GM19372 (cell line): ENCODE measurements around the gene ERCC2.
"Not testable (repeated sequence)": the region's sequence is repeated elsewhere in the genome, so short reads cannot be mapped to it uniquely, and the experiment has no call there.

Experiments used
- ATAC-seq: cut with Tn5 transposase; IDR thresholded peaks from one replicate; pipeline ENCODE4 v1.9.1; 2021; ENCODE audit warnings: mild to moderate bottlenecking, low read depth, moderate library complexity; ENCODE audit not compliant: unreplicated experiment

Gene ERCC2

DNA sequence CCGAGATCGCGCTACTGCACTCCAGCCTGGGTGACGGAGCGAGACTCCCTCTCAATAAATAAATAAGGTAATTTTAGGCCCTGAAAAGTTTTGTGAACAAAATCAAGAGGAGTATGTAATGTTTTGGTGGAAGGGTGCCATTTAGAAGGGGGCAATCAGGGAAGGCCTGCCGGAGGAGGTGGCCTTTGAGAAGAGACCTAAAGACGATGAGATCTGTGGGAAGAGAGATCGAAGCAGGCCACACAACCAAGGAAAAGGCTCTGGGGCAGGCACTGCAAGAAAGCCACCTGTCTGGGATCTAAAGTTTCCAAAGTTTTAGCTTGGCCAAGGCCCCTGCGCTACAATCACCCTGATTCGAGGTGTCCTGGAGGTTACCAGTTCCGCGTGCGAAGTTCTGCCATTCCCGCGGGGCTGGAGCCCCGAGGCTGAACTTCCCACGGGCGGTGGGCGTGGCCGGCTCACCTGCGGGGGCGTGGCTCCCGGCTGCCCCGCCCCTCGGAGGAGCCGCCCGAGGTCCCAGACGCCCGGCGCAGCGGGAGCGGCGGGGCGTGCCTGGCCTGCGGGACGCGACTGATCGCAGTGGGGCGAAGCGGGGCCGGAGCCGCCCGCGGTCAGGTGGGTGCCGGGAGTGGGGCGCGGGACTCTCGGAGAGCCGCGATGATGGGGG is 30.0 kb downstream of the ERCC2 start, which contains the start of gene KLC3:
Gene KLC3 (plus strand): TSS at position 519 of the 667 bp plus-strand sequence. CDS start 4,792 bp downstream, outside the sequence.
- ATAC-seq = no peak

DNA sequence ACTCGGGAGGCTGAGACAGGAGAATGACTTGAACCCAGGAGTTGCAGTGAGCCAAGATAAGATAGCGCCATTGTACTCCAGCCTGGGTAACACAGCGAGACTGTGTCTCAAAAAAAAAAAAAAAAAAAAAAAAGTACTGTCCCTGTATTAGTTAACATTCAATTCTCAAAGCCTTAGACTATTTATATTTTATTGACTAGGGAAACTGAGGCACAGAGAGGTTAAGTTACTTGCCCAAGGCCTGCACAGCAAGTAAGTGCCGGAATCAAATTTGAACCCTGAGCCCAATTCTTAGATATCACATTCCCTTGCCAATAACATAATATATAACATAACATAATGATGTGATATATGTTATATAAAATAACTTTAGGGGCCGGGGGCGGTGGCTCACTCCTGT is 30.7 kb downstream of the ERCC2 start:
- no peak for ATAC-seq

DNA sequence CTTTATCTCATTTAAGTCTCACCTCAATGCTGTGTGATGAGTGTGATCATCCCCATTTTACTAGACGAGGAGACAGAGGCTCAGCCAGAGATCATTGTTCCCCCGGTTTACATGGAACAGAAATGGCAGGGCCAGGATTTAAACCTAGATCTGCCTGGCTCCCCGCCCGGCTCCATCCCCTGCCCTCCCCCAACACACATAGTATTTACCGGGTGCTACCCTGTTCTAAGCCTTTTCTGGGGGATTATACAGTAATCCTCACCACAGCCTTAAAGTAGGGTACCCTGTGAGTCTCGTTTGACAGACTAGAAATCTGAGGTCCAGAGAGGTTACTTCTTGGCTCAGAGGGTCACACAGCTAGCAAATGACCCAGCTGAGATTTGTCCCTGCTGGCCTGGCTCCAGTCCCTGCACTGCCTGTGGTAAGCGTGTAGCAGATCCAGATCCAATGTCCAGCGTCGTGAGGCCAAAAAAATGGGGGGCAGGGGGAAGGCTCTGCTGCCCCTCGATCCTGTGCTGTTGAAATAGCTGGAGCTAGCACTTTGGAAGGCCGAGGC is 33.6 kb downstream of the ERCC2 start:
- ATAC-seq = no peak

DNA sequence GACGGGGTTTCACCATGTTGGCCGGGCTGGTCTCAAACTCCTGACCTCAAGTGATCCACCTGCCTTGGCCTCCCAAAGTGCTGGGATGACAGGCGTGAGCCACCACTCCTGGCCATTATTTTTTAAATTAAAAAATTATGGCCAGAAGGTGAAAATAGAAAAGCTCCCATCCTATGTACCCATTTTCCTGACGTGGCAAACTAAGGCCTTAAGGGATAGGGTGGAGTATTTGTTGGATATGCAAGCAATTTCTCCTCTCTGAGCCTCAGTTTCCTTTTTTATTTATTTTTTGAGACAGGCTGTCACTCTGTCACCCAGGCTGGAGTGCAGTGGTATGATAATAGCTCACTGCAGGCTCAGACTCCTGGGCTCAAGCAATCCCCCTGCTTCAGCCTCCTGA is 35.5 kb downstream of the ERCC2 start:
- ATAC-seq = not testable (repeated sequence)

DNA sequence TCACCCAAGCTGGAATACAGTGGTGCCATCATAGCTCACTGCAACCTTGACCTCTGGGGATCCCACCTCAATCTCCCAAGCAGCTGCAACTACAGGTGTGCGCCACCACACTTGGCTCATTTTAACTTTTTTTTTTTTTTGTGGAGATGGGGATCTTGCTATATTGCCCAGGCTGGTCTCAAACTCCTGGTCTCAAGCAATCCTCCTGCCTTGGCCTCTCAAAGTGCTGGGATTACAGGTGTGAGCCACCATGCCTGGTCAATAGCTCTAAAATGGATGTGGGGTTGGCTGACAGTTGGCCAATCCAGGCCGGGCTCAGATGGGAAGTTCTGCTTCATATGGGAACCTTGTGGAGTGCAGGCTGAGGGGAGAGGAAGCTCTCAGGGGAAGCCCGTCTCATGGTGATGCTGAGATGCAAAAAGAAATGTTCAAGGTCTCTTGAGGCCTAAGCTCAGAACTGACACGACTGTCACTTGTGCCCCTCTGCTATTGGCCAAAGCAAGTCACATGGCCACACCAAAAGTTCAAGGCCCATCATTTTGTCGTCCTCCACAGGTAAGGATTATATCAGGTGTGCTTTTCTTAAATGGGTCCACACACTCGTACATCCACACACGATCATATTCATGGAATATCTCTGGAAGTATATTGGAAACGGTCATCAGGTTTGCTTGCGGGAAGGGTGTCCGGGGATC is 36.6 kb downstream of the ERCC2 start:
- no peak for ATAC-seq

DNA sequence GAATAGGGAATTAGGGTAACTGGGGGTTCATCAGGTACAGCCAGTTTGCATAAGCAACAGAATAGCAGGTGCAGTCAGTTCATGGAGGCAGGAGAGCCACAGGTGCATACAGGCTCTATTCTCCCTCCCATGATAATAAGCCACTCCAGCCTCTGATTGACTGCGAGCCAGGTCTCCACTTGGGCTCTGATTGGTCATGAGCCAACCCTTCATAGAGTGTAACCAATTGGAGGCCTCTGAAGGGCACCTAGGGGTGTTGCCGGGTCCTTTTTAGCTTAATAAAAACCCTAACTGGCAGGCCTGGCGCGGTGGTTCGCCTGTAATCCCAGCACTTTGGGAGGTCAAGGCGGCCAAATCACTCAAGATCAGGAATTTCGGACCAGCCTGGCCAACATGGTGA is 39.0 kb downstream of the ERCC2 start:
- ATAC-seq = no peak

DNA sequence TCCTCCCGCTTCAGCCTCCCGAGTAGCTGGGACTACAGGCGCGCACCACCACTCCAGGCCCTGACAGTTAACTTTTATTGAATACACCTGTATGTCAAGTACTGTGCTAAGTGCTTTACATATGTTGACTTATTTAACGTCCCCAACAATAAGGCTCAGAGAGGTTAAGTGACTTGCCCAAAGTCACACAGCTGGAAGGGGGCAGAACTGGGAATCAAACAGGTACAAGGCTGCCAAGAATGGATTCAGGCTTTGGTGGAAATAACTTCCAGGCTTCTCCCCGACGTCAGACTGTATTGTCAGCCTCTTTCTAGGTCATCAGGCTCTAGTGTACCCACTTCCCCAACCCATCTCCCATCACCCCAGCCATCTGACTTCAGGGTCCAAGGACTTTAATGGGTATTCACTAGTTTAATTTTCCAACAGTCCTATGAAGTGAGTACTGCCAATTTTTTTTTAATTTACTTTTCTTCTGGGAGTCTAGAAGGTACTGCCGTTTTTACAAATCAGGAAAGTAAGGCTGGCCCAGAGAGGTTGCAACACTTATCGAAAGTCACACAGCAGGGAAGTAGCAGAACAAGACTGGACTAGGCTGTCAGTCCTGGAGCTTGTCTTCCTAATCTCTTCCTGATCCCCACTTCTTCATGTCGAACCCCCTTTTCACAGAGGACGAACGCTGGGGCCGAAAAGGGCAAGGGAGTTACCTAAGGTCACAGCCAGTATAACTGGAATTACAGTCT is 42.8 kb downstream of the ERCC2 start:
- no peak for ATAC-seq

DNA sequence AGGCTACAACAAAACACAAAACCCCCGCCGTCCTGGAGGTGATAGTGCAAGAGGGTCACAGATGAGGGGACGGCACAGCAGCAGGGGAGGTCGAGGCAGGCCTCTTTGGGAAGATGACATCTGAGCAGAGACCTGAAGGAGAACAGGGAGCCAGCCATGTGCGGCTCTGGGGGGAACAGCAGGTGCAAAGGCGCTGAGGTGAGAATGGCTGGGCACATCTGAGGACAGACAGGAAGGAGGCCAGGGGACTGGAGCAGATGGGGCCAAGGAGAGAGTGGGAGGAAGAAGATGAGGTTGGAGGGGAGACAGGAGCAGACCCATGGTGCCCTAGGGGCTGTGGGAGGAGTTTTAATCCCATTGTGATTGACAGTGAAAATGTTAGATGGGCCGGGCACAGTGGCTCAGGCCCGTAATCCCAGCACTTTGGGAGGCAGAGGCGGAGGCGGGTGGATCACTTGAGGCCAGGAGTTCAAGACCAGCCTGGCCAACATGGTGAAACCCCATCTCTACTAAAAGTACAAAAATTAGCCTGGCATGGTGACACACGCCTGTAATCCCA is 45.9 kb downstream of the ERCC2 start:
- ATAC-seq = no peak

DNA sequence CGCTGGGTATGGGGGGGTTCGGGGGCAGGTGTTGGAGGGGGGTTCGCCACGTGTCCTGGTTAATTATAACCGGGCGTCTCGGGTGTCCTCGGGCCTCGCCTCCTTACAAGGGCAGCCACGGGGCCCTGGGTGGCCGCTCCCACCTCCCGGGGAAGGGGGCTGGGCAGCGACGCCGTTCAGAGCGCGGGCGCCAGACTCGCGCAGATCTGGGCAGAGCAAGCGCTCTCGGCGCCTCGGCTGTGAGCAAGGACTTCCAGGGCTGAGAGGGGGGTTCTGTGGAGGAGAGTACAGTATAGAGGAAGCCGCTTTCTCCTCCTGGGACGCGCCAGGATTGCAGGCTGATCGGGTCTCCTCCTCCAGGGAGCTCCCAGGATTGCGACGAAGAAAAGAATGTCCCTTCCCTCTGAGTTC is 46.7 kb downstream of the ERCC2 start:
- ATAC-seq = no peak

DNA sequence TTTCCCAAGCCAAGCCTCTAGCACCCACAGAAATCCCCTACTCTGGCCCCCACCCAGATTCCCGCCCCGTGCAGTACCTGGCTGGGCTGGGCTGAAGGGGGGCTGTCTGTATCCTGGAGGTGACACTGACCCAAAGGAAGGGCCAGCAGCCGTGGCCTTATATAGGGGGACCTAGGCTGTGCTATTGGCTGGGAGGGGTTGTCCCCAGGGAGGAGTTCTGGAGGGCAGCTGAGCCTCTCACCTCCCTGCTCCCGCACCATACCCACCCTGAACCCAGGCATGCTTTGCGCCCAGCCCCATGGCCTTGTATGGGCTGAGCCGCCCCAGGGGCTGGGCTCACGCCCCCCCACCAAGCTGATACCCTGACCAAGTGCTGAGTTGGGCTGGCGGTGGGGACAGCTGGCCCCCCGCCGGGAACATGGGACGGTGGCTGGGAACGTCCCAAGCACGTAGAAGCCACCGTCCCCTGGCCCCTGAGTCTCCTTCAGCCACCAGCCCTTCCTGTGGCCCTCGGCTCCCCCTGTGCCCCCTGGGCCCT is 47.6 kb downstream of the ERCC2 start, which contains the start of gene CKM:
Gene CKM (minus strand): TSS at position 132 of the 538 bp plus-strand sequence. CDS start 3,162 bp downstream, outside the sequence.
- no peak for ATAC-seq

DNA sequence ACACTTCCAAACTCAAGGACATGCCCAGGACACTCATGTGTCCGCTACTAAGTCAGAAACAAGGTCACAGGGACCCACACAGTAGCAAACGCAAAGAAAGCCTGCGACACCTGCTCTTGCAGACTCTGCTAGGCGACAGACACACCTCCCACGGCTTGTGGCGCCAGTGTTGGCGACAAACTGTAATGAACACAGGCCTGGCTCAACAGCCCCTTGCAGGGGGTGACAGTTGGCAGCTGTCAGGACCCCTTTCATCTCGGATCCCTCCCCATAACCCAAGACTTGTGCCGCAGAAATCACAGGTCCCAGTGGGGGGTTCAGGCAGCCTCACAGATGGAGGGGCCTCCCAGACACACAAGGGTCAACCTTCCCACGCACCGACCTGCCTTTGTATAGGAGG is 48.1 kb downstream of the ERCC2 start:
- no peak for ATAC-seq

DNA sequence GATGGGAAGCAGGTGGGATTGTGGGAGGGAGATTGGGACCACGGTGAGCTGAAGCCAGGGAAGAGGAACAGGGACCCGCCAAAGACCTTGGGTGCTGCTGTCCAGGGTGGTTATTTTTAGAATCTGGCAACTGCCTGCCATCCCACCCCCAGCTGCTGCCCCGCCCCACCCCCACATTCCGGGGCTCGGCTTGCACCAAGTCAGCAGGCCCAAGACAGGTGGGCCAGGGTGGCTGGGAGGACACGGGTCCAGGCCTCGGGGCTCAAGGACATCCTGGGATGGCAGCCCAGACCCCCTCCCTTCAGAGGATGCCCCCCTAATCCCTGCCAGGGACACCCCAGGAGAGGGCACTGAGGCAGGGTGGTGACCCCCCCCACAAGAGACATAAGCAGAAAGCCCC is 48.5 kb downstream of the ERCC2 start:
- no peak for ATAC-seq

DNA sequence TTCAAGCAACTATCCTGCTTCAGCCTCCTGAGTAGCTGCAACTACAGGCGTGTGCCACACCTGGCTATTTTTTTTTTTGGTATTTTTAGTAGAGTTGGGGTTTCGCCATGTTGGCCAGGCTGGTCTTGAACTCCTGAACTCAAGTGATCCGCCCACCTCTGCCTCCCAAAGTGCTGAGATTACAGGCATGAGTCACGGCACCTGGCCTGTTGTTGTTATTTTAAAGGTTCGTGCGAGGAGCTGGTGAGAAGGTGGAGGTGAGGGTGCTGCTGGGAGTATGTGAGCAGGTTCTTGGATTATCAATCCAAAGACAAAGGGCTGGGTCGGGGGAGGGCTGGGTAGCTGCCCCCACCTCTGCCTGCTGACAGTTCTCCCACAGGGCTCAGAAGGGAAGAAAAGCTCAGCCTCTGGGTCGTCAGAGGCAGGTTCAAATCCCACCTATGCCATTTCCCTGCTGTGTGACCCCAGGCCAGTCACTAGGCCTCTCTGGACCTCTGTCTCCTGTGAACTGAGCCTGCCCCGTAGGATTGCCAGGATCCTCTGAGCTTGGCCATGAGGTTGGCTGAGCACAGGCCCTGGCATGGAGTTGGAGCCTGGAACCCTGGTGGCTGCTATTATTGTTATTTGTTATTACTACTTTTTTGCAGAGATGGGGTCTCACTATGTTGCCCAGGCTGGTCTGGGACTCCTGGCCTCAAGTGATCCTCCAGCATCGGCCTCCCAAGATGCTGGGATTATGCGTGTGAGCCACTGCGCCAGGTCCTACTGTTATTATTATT is 49.2 kb downstream of the ERCC2 start:
- ATAC-seq = no peak

DNA sequence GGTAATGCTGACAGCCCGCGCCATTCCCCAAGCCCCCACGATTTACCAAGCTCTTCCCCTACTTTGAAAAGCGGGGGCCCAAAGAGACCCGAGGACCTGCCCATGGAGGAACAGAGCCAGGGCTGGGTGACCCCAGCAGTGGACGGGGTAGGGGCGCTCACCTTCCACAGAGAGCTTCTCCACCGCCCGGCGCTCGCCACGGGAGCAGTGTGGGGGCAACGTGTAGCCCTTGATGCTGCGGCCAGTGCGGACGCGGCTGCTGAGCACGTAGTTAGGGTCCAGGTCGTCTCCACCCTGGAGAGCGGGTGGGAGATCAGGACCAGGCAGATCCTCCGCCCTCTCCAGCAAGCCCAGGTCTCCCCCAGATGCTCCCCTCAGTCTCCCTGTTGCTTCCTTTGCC is 55.1 kb downstream of the ERCC2 start:
- ATAC-seq = no peak

DNA sequence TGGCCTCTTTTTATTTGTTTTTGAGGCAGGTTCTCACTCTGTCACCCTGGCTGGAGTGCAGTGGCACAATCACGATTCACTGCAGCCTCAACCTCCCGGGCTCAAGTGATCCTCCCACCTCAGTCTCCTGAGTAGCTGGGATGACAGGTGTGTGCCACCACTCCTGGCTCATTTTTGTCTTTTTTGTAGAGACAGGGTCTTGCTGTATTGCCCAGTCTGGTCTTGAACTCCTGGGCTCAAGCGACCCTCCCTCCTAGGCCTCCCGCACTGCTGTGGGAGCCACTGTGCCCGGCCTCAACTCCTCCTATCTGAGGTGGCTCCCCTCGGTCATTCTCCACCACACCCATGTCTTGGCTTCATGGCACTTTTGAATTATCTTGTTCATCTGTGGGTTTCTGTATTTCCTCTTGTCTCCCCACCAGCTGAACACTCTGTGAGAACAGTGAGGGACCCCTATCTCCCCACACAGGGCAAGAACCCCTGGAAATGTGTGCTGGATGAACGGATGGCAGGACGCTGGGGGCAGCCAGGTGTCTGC is 55.6 kb downstream of the ERCC2 start:
- ATAC-seq = no peak

DNA sequence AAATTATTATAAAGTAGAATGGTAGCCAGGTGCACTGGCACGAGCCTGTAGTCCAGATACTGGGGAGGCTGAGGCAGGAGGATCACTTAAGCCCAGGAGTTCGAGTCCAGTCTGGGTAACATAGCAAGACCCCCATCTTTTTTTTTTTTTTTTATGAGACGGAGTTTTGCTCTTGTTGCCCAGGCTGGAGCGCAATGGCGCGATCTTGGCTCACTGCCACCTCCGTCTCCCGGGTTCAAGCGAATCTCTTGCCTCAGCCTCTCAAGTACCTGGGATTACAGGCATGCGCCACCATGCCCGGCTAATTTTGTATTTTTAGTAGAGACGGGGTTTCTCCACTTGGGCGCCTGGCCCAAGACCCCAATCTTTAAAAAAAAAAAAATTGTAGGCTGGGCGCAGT is 58.1 kb downstream of the ERCC2 start:
- ATAC-seq = not testable (repeated sequence)

DNA sequence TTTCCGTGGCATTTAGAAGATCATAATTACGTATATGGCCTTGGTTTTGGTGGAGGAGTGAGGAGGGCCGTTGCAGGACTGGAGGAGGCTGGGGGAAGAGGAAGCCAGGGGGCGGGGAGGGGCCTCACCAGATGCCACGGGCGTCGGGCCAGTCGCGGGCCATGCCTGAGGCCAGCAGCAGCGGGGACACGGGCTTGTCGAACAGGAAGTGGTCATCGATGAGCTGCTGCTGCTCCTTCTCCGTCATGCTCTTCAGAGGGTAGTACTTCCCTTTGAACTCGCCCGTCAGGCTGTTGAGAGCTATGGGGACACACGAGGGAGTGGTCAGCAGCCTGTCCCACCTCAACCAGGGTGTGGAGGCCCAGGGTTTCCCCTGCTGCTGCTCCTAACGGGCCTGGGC is 58.8 kb downstream of the ERCC2 start:
- ATAC-seq = no peak

DNA sequence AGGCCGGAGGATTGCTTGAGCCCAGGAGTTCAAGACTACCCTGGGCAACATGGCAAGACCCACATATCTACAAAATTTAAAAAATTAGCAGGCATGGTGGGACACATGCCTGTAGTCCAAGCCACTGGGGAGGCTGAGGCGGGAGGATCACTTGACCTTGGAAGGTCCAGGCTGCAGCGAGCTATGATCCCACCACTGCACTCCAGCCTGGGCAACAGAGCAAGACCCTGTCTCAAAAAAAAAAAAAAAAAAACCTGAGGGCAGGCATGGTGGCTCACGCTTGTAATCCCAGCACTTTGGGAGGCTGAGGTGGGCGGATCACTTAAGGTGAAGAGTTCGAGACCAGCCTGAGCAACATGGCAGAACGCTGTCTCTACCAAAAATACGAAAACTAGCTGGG is 61.1 kb downstream of the ERCC2 start:
- ATAC-seq = not testable (repeated sequence)

DNA sequence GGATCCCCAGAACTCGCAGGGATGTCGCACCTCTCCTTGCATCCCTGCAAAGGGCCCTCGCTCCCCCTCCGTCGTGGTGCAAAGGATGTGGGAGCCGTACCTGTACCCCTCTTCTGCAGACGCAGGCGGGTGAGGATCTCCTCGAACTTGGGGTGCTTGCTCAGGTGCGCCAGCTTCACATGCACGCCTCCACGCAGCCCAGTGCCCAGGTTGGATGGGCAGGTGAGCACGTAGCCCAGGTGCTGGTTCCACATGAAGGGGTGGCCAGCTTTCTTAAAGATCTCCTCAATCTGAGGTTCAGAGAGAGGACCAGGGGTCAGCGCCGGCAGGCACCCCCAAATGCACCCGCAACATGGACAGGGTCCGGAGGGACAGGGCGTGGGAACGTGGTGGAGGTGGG is 63.0 kb downstream of the ERCC2 start:
- no peak for ATAC-seq
